ENCODE results near the gene UNC45B. TPM values are rescaled to one million over a fixed set of nuclear protein-coding genes. Genes with fewer than 3 reads are reported as not detected.

The UNC45B gene
- total RNA-seq, 4 donors from 2014 or later: not detected

DNA sequence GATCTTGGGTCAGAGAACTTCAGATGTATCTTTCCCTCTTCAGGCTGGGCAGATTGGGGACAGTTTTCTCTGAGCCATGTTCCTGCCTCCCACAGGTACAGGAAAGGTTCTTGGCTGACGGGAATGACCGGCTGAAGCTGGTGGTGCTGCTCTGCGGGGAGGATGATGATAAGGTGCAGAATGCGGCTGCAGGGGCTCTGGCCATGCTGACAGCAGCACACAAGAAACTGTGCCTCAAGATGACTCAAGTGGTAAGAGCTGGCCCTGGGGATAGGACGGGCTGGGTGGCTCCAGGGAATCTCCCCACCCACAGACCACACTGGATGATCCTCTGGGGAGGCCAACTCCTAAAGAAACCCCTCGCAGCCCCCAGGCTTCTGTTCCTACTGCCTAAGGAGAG, 35.7 kb downstream of the UNC45B start:
- Histone ChIP-seq H3K36me3 (no peaks in the 10 kb centered on the region), H3K9me3 (no peaks in the 10 kb centered on the region), H3K27ac (no peak overlapping the region), H3K4me3 (no peak overlapping the region), H3K4me1 (peaks cover 0 to 10% (median 4%) of the 10 kb centered on the region in 3 donors), H3K27me3 (peaks cover 0 to 6% (median 0%) of the 10 kb centered on the region in 4 donors)
- DNase-seq: no peak
- intact Hi-C loops (cut with DNase I): no loop called here
- 64 to 80% methylated on average over 1 to 6 of the region's 6 CpGs for WGBS, 2 donors
- TF ChIP-seq, protein P1, sequence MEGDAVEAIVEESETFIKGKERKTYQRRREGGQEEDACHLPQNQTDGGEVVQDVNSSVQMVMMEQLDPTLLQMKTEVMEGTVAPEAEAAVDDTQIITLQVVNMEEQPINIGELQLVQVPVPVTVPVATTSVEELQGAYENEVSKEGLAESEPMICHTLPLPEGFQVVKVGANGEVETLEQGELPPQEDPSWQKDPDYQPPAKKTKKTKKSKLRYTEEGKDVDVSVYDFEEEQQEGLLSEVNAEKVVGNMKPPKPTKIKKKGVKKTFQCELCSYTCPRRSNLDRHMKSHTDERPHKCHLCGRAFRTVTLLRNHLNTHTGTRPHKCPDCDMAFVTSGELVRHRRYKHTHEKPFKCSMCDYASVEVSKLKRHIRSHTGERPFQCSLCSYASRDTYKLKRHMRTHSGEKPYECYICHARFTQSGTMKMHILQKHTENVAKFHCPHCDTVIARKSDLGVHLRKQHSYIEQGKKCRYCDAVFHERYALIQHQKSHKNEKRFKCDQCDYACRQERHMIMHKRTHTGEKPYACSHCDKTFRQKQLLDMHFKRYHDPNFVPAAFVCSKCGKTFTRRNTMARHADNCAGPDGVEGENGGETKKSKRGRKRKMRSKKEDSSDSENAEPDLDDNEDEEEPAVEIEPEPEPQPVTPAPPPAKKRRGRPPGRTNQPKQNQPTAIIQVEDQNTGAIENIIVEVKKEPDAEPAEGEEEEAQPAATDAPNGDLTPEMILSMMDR (IDR thresholded peaks at IDR 0.05): no peak
- no peak for TF ChIP-seq POLR2A (IDR thresholded peaks at IDR 0.05)

DNA sequence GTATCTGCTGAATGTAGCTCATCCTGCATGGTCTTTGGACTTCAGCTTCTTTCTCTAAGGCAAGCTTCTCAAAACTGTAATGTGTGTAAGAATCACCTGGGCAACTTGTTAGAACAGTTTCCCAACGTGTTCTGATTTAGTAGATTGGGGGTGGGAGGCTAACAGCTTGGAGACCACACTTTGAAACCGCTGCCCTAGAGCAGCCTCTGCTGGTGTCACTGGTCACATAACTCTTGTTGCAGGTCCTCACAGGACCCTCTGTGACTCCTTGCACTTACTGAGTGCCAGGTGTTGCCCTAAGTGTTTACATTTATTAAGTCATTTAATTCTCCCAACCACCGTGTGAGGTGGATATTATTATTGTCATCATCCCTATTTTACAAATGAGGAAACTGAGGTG, 36.7 kb downstream of the UNC45B start:
- TF ChIP-seq, protein P1 (IDR thresholded peaks at IDR 0.05): no peak
- no peak for TF ChIP-seq POLR2A (IDR thresholded peaks at IDR 0.05)
- Histone ChIP-seq H3K27me3 (peaks cover 0 to 6% (median 0%) of the 10 kb centered on the region in 4 donors), H3K4me3 (no peak overlapping the region), H3K9me3 (no peaks in the 10 kb centered on the region), H3K27ac (no peak overlapping the region), H3K36me3 (no peaks in the 10 kb centered on the region), H3K4me1 (peaks cover 0 to 19% (median 7%) of the 10 kb centered on the region in 3 donors)
- intact Hi-C loops (cut with DNase I): no loop called here
- 26 to 32% methylated on average over 3 of the region's 3 CpGs for WGBS, 2 donors
- no peak for DNase-seq

DNA sequence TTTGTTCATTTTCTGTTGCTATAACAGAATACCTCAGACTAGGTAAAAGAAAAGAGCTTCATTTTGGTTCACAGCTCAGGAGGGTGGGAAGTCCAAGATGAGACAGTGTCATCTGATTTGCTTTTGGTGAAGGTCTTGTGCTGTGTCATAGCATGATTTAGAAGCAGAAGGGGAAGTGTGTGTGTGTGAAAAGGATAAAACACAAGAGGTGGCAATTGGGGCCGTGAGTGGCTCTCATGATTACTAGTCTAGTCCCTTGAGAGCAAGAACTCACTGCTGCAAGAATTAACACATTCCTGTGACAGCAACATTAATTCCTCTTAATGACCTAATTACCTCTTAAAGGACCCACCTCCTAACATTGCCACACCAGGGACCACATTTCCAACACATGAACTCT, 38.2 kb downstream of the UNC45B start:
- Histone ChIP-seq H3K27ac (no peak overlapping the region), H3K4me3 (no peak overlapping the region), H3K4me1 (peaks cover 0 to 25% (median 9%) of the 10 kb centered on the region in 3 donors), H3K9me3 (no peaks in the 10 kb centered on the region), H3K27me3 (peaks cover 0 to 6% (median 0%) of the 10 kb centered on the region in 4 donors), H3K36me3 (no peaks in the 10 kb centered on the region)
- TF ChIP-seq, protein P1 (IDR thresholded peaks at IDR 0.05): no peak
- TF ChIP-seq POLR2A (IDR thresholded peaks at IDR 0.05): no peak
- intact Hi-C loops (cut with DNase I): no loop called here
- DNase-seq: no peak
- WGBS, 2 donors: 44 to 50% methylated on average over 1 of the region's 1 CpG

DNA sequence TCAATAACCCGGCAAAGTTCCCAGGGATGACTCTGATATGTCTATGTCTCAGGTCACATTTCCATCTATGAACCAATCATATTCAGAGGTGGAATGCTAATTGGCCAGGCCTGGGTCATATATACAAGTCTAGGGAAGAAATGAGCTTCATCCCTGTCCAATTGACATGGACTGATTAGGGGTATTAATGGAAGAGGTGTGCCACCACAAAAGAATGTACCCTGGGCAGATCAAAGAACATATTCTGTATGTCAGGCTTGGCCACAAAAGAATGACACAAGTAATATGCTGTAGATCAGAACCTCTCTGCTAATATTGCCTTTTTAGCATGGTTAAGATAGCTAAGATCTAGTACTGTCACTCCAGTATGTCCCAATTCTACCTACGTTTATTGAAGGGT, 39.9 kb downstream of the UNC45B start:
- intact Hi-C loops (cut with DNase I): no loop called here
- TF ChIP-seq, protein P1 (IDR thresholded peaks at IDR 0.05): no peak
- H3K27me3 ChIP-seq: peaks cover 0 to 5% (median 0%) of the 10 kb centered on the region in 4 donors

DNA sequence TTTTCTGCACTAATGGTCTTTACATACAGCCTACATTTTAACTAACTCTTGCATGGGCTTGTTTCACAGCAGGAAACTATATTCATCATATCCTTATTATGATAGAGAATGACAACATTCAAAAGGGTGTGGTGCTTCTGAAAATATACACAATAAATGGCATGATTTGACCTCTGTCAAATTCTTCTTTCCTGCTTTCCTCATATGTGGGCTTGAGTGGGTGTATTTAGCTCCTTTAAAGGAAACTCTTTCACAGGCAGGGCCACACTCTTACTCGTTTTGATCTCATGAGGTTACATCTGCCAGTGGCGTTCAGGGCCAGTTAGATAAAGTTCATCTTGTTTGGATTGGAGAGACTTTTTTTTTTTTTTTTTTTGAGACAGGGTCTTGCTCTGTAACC, 40.5 kb downstream of the UNC45B start:
- Histone ChIP-seq H3K4me1 (peaks cover 0 to 25% (median 9%) of the 10 kb centered on the region in 3 donors), H3K36me3 (no peaks in the 10 kb centered on the region), H3K4me3 (no peak overlapping the region), H3K27me3 (no peaks in the 10 kb centered on the region), H3K9me3 (no peaks in the 10 kb centered on the region), H3K27ac (peak overlapping the region in 1 of 4 donors; percentile 19)
- WGBS, 2 donors: 22 to 23% methylated on average over 2 of the region's 2 CpGs
- intact Hi-C loops (cut with DNase I): no loop called here
- DNase-seq: no peak
- TF ChIP-seq POLR2A (IDR thresholded peaks at IDR 0.05): no peak
- TF ChIP-seq, protein P1 (IDR thresholded peaks at IDR 0.05): no peak

More for the DNA sequence above, 39.9 kb downstream of the UNC45B start:
- Histone ChIP-seq H3K36me3 (no peaks in the 10 kb centered on the region), H3K4me1 (peaks cover 0 to 25% (median 9%) of the 10 kb centered on the region in 3 donors), H3K4me3 (no peak overlapping the region), H3K27ac (no peak overlapping the region), H3K9me3 (no peaks in the 10 kb centered on the region)
- 64 to 83% methylated on average over 2 of the region's 2 CpGs for WGBS, 2 donors
- DNase-seq: no peak

Measured in esophagus squamous epithelium (tissue), 5 donors.